ENCODE measurements around the gene RICTOR.

GRCh38 chr5:39052141-39052540 lies 22.1 kb downstream of the RICTOR start:
- no peak for TF ChIP-seq CTCF (IDR thresholded peaks at IDR 0.05; ENCODE audit: low read length)
- TF ChIP-seq EZH2 (IDR thresholded peaks at IDR 0.05; ENCODE audit: borderline replicate concordance, low read length): no peak
